Activated CD8-positive, alpha-beta memory T cell treated with anti-CD3 and anti-CD28 coated beads for 24 hours (primary cell): ENCODE measurements around the gene MRPL52.
"Not testable (repeated sequence)": the region's sequence is repeated elsewhere in the genome, so short reads cannot be mapped to it uniquely, and the experiment has no call there.

ENCODE experiments used
- DNase-seq: peaks from one replicate; pipeline ENCODE4 v3.0.0-alpha.2; 2020

The MRPL52 gene

GRCh38 chr14:22829661-22830442 lies at the start of gene MRPL52:
Gene MRPL52 (plus strand): TSS chr14:22829887. CDS start chr14:22829913, 26 bp downstream.
- peak; percentile 93 for DNase-seq

GRCh38 chr14:22780105-22780679 lies 49.5 kb upstream of the MRPL52 start:
- no peak for DNase-seq

GRCh38 chr14:22780941-22781300 lies 48.8 kb upstream of the MRPL52 start:
- no peak for DNase-seq

- no peak for DNase-seq
Observed at GRCh38 chr14:22781301-22781991, 48.2 kb upstream of the MRPL52 start.

- DNase-seq: no peak
Observed at GRCh38 chr14:22786685-22787084, 43.0 kb upstream of the MRPL52 start.

- no peak for DNase-seq
Observed at GRCh38 chr14:22791301-22791700, 38.4 kb upstream of the MRPL52 start.

GRCh38 chr14:22792158-22792557 lies 37.5 kb upstream of the MRPL52 start:
- DNase-seq: no peak

GRCh38 chr14:22793550-22793949 lies 36.1 kb upstream of the MRPL52 start:
- not testable (repeated sequence) for DNase-seq

- DNase-seq: no peak
Observed at GRCh38 chr14:22793976-22794375, 35.7 kb upstream of the MRPL52 start.

- DNase-seq: no peak
Observed at GRCh38 chr14:22794551-22794951, 35.1 kb upstream of the MRPL52 start.

- no peak for DNase-seq
Observed at GRCh38 chr14:22796087-22796707, 33.5 kb upstream of the MRPL52 start.

GRCh38 chr14:22797017-22797917 lies 32.4 kb upstream of the MRPL52 start:
- no peak for DNase-seq

GRCh38 chr14:22798528-22798927 lies 31.2 kb upstream of the MRPL52 start:
- no peak for DNase-seq

GRCh38 chr14:22800346-22800745 lies 29.3 kb upstream of the MRPL52 start:
- DNase-seq: no peak

- DNase-seq: no peak
Observed at GRCh38 chr14:22801716-22802115, 28.0 kb upstream of the MRPL52 start.

GRCh38 chr14:22802860-22803686 lies 26.6 kb upstream of the MRPL52 start:
- no peak for DNase-seq

- DNase-seq: no peak
Observed at GRCh38 chr14:22803687-22803974, 26.1 kb upstream of the MRPL52 start.

GRCh38 chr14:22805235-22805634 lies 24.5 kb upstream of the MRPL52 start:
- not testable (repeated sequence) for DNase-seq

- no peak for DNase-seq
Observed at GRCh38 chr14:22807432-22808087, 22.1 kb upstream of the MRPL52 start.

- no peak for DNase-seq
Observed at GRCh38 chr14:22808388-22809209, 21.1 kb upstream of the MRPL52 start.
